Naive thymus-derived CD8-positive, alpha-beta T cell (primary cell): Measurements from ENCODE around the gene KCNK5. TPM values are rescaled to one million over a fixed set of nuclear protein-coding genes. Genes with fewer than 3 reads are reported as not detected.

Experiments
- ATAC-seq, 2 donors: fragments of 150-1000 bp; cut with Tn5 transposase in 1 of 2; sonication (Bioruptor Pico), chemical (Tn5 transposase) in 1 of 2; 1 replicate in 1 of 2; 2 replicates in 1 of 2; pipeline ENCODE4 v1.10.0; 2021; ENCODE audit warnings: mild to moderate bottlenecking in 2 of 2, moderate library complexity in 2 of 2
- POLR2A ChIA-PET: fragments of 350-600 bp; sonication (Branson Sonifier 250); formaldehyde crosslinking; loops from one replicate; lab custom pipeline; 2021; ENCODE audit warnings: antibody characterized with exemption; lab: Charles Lee
- DNase-seq, 10 donors: peaks; one replicate each; pipeline versions ENCODE4 v3.0.0 to v3.0.0-alpha.2; 2020 to 2022
- H3K27ac Mint-ChIP-seq, 10 donors: one replicate each; pipeline ENCODE4 v1.8.0; 2020 to 2022; ENCODE audit warnings: mild to moderate bottlenecking in 10 of 10, mixed read lengths in 10 of 10, moderate library complexity in 4 of 10, inconsistent platforms in 1 of 10
- H3K27me3 Mint-ChIP-seq, 5 donors: one replicate each; pipeline ENCODE4 v1.8.0; 2021 to 2022; ENCODE audit warnings: mixed read lengths in 5 of 5
- H3K36me3 Mint-ChIP-seq, 3 donors: one replicate each; pipeline ENCODE4 v1.8.0; 2020 to 2022; ENCODE audit warnings: mixed read lengths in 3 of 3, mild to moderate bottlenecking in 2 of 3, inconsistent platforms in 1 of 3
- H3K4me1 Mint-ChIP-seq, 4 donors: one replicate each; pipeline ENCODE4 v1.8.0; 2021 to 2022; ENCODE audit warnings: mixed read lengths in 4 of 4
- H3K4me3 Mint-ChIP-seq, 10 donors: one replicate each; pipeline ENCODE4 v1.8.0; 2020 to 2022; ENCODE audit warnings: mild to moderate bottlenecking in 10 of 10, mixed read lengths in 10 of 10, moderate library complexity in 6 of 10, inconsistent platforms in 1 of 10
- H3K9me3 Mint-ChIP-seq, 9 donors: one replicate each; pipeline ENCODE4 v1.8.0; 2020 to 2022; ENCODE audit warnings: mixed read lengths in 9 of 9, mild to moderate bottlenecking in 3 of 9, inconsistent platforms in 1 of 9, moderate library complexity in 1 of 9
- polyA plus RNA-seq, 3 donors: library from polyadenylated mRNA; unstranded; fragments of 300-500 nt; fragmentation: Illumina TruSeq; gene quantifications; one replicate each; pipeline ENCODE4 v1.2.3, GENCODE V29; 2021
- total RNA-seq, 8 experiments: library from RNA in 2 of 8; stranded (reverse) in 2 of 8; gene quantifications; one replicate each; pipeline ENCODE4 v1.2.3 and lab custom pipeline; 2021 to 2026

KCNK5 gene
- total and polyA plus RNA-seq, 5 experiments from 2014 or later = 0.11 to 0.16 TPM; not detected in 3

- ATAC-seq (no peak), DNase-seq (no peak)
- H3K27me3 Mint-ChIP-seq = peaks cover 0 to 6% (median 1%) of the 10 kb centered on the region in 5 donors
- H3K36me3 Mint-ChIP-seq = peaks cover 0 to 4% (median 0%) of the 10 kb centered on the region in 3 donors
- H3K4me3 Mint-ChIP-seq = no peak overlapping the region
- POLR2A ChIA-PET = no interaction called here
- no peak overlapping the region for H3K27ac Mint-ChIP-seq
- peaks cover 0 to 5% (median 4%) of the 10 kb centered on the region in 4 donors for H3K4me1 Mint-ChIP-seq
- H3K9me3 Mint-ChIP-seq = peaks cover 0 to 5% (median 3%) of the 10 kb centered on the region in 9 donors
These were observed 58.9 kb downstream of the KCNK5 start for GRCh38 chr6:39170389-39170788.

GRCh38 chr6:39169448-39170344 lies 59.6 kb downstream of the KCNK5 start:
- H3K27ac Mint-ChIP-seq = peak overlapping the region in 1 of 10 donors; percentile 18
- H3K4me3 Mint-ChIP-seq = no peak overlapping the region
- H3K36me3 Mint-ChIP-seq = peaks cover 0 to 4% (median 0%) of the 10 kb centered on the region in 3 donors
- peaks cover 0 to 10% (median 1%) of the 10 kb centered on the region in 5 donors for H3K27me3 Mint-ChIP-seq
- POLR2A ChIA-PET = no interaction called here
- H3K4me1 Mint-ChIP-seq = peaks cover 0 to 5% (median 4%) of the 10 kb centered on the region in 4 donors
- DNase-seq = no peak
- ATAC-seq = no peak
- H3K9me3 Mint-ChIP-seq = peaks cover 0 to 5% (median under 1%) of the 10 kb centered on the region in 9 donors

- no peak overlapping the region for H3K27ac Mint-ChIP-seq
- ATAC-seq = no peak
These were observed 61.2 kb downstream of the KCNK5 start for GRCh38 chr6:39167866-39168625.

DNA sequence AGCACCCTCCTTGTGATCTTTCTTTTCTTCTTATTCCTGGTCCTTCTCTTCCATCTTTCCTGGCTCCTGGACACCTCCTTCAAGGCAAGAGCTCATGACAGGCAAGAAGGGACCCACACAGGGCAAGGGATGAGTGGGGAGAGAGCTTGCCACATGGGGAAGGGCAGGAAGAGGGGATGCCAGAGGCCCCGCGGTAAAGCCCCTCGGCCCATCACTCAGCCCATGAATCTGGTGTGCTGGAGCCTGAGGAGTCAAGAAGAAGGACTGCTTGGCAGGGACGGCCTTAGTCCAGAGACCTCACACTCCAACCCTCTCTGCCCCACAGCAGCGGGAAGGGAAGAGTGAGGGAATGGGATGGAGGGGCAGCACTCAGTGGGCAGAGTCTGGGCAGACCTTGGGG lies 62.0 kb downstream of the KCNK5 start:
- POLR2A ChIA-PET = no interaction called here
- peaks cover 0 to 4% (median 0%) of the 10 kb centered on the region in 3 donors for H3K36me3 Mint-ChIP-seq
- H3K27ac Mint-ChIP-seq = no peak overlapping the region
- no peak for DNase-seq
- peaks cover 0 to 5% (median 0%) of the 10 kb centered on the region in 9 donors for H3K9me3 Mint-ChIP-seq
- H3K4me1 Mint-ChIP-seq = peaks cover 0 to 5% (median 4%) of the 10 kb centered on the region in 4 donors
- H3K4me3 Mint-ChIP-seq = no peak overlapping the region
- H3K27me3 Mint-ChIP-seq = peaks cover 0 to 11% (median 1%) of the 10 kb centered on the region in 5 donors
- no peak for ATAC-seq

More at GRCh38 chr6:39167866-39168625, 61.2 kb downstream of the KCNK5 start:
- Mint-ChIP-seq H3K4me1 (peaks cover 0 to 5% (median 4%) of the 10 kb centered on the region in 4 donors), H3K36me3 (peaks cover 0 to 4% (median 0%) of the 10 kb centered on the region in 3 donors), H3K4me3 (no peak overlapping the region), H3K27me3 (peaks cover 0 to 11% (median 1%) of the 10 kb centered on the region in 5 donors), H3K9me3 (peaks cover 0 to 5% (median 0%) of the 10 kb centered on the region in 9 donors)
- no peak for DNase-seq
- POLR2A ChIA-PET = no interaction called here

GRCh38 chr6:39166912-39167290 lies 62.4 kb downstream of the KCNK5 start:
- POLR2A ChIA-PET = interaction anchor here (1.1 kb wide), 1 partner anchor 136 kb away, joined by 4 read pairs; no protein-coding TSS in a partner anchor
- peak overlapping the region in 2 of 10 donors; percentile 8 to 22 for H3K4me3 Mint-ChIP-seq

GRCh38 chr6:39166189-39166911 lies 62.9 kb downstream of the KCNK5 start:
- peaks cover 0 to 5% (median 0%) of the 10 kb centered on the region in 9 donors for H3K9me3 Mint-ChIP-seq
- peaks cover 0 to 11% (median 1%) of the 10 kb centered on the region in 5 donors for H3K27me3 Mint-ChIP-seq
- peak; percentile 87 to 92 for ATAC-seq
- DNase-seq = peak; percentile 53 to 88 (median 76)
- H3K27ac Mint-ChIP-seq = peak overlapping the region in 1 of 10 donors; percentile 40
- POLR2A ChIA-PET = interaction anchor here (1.1 kb wide), 1 partner anchor 137 kb away, joined by 4 read pairs; no protein-coding TSS in a partner anchor
- H3K4me3 Mint-ChIP-seq = peak overlapping the region in 2 of 10 donors; percentile 8 to 22
- peaks cover 0 to 2% (median 0%) of the 10 kb centered on the region in 3 donors for H3K36me3 Mint-ChIP-seq
- H3K4me1 Mint-ChIP-seq = peaks cover 0 to 5% (median 4%) of the 10 kb centered on the region in 4 donors

More at GRCh38 chr6:39166912-39167290, 62.4 kb downstream of the KCNK5 start:
- peaks cover 0 to 11% (median 1%) of the 10 kb centered on the region in 5 donors for H3K27me3 Mint-ChIP-seq
- ATAC-seq (no peak), DNase-seq (no peak)
- H3K36me3 Mint-ChIP-seq = peaks cover 0 to 4% (median 0%) of the 10 kb centered on the region in 3 donors
- H3K4me1 Mint-ChIP-seq = peaks cover 0 to 5% (median 4%) of the 10 kb centered on the region in 4 donors
- peaks cover 0 to 5% (median 0%) of the 10 kb centered on the region in 9 donors for H3K9me3 Mint-ChIP-seq
- H3K27ac Mint-ChIP-seq = no peak overlapping the region

- no peak for DNase-seq
- POLR2A ChIA-PET = no interaction called here
- Mint-ChIP-seq H3K9me3 (peaks cover 0 to 6% (median 0%) of the 10 kb centered on the region in 9 donors), H3K27me3 (peaks cover 0 to 2% (median 0%) of the 10 kb centered on the region in 5 donors), H3K36me3 (peaks cover 0 to 9% (median 2%) of the 10 kb centered on the region in 3 donors), H3K4me1 (peaks cover 5 to 12% (median 11%) of the 10 kb centered on the region in 4 donors), H3K4me3 (no peak overlapping the region), H3K27ac (no peak overlapping the region)
- ATAC-seq = no peak
These were observed 71.8 kb downstream of the KCNK5 start for GRCh38 chr6:39157511-39157910.

GRCh38 chr6:39156801-39157200 lies 72.5 kb downstream of the KCNK5 start:
- ATAC-seq = no peak
- Mint-ChIP-seq H3K27ac (no peak overlapping the region), H3K27me3 (peaks cover 0 to 7% (median 0%) of the 10 kb centered on the region in 5 donors), H3K36me3 (peaks cover 0 to 9% (median 2%) of the 10 kb centered on the region in 3 donors), H3K9me3 (peaks cover 0 to 6% (median 0%) of the 10 kb centered on the region in 9 donors), H3K4me1 (peaks cover 5 to 18% (median 17%) of the 10 kb centered on the region in 4 donors), H3K4me3 (no peak overlapping the region)
- POLR2A ChIA-PET = no interaction called here
- DNase-seq = no peak

DNA sequence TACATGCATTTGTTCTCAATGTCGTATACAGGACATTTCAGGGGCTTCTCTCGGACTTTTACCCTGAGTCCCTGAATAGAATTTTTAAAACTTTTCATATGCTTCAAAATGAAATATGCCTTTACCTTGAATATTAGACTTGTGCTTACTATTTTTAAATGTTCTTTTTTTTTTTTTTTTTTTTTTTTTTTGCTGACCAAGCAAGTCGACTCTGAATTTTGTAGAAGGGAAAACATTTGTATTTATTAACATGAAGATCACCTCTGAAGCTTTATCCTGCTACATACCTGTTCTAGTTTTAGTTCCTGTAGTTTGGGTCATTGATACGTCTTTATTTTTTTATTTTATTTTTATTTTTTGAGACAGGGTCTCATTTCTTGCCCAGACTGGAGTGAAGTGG lies 74.6 kb downstream of the KCNK5 start:
- Mint-ChIP-seq H3K4me1 (peaks cover 5 to 24% (median 20%) of the 10 kb centered on the region in 4 donors), H3K27me3 (peaks cover 0 to 20% (median 0%) of the 10 kb centered on the region in 5 donors), H3K36me3 (peaks cover 0 to 4% (median under 1%) of the 10 kb centered on the region in 3 donors), H3K9me3 (peaks cover 0 to 3% (median 0%) of the 10 kb centered on the region in 9 donors), H3K4me3 (no peak overlapping the region), H3K27ac (peak overlapping the region in 4 of 10 donors; percentile 21 to 77 (median 50))
- ATAC-seq (no peak), DNase-seq (no peak)
- POLR2A ChIA-PET = no interaction called here

DNA sequence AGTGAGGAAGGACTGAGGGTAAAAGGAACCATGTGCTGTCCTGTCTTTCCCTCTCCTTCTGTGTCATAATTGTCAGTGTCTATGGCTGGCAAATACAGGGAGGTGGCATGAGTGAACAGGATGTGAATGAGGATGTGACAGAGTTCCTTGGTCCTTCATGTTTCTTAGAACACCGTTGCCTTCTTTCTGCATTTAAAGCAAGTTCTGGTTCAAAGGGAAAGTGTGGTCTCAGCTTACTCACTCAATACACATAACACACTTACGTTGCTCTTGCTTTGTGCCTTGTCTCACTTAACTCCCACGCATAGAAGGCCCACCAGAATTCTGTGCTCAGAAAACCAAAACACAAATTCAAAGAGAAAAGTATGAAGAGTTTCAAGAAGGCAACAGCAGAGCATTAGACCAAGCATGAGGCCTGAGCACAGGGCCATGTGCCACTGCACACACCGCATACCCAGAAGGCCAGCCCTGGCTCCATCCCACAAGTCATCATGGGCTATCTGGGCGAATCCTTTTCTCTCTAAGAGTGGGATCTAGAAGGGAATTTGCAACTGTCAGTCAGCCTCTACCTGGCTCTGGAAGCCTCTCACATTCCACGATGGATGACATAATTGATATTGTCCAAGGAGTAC lies 75.4 kb downstream of the KCNK5 start:
- peaks cover 0 to 24% (median 0%) of the 10 kb centered on the region in 5 donors for H3K27me3 Mint-ChIP-seq
- H3K27ac Mint-ChIP-seq = peak overlapping the region in 9 of 10 donors; percentile 13 to 77 (median 45)
- peaks cover 5 to 24% (median 20%) of the 10 kb centered on the region in 4 donors for H3K4me1 Mint-ChIP-seq
- ATAC-seq = peak in 1 of 2 donors; percentile 91
- POLR2A ChIA-PET = no interaction called here
- peak overlapping the region in 1 of 10 donors; percentile 12 for H3K4me3 Mint-ChIP-seq
- peaks cover 0 to under 1% (median 0%) of the 10 kb centered on the region in 9 donors for H3K9me3 Mint-ChIP-seq
- DNase-seq = peak in 2 of 10 donors; percentile 27 to 34
- H3K36me3 Mint-ChIP-seq = peaks cover 0 to under 1% (median 0%) of the 10 kb centered on the region in 3 donors

DNA sequence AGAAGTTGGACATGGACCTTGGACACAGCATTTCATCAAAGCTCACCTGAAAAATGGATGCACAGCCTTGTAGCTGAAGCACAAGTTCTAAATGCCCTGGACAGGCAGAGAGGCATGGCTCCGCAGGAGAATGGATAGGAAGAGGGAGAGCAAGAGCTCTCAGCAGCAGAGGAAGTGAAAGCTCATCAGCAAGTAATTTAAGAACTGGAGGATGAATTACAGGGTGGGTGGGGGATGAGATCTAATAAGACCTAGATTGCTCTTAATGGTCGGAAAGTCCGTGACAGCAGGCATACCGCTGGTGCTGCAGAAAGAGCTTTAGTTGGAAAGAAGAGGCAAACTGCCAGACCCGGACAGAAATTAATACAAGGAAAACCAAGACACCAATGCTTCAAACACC lies 77.0 kb downstream of the KCNK5 start:
- POLR2A ChIA-PET = no interaction called here
- no peak overlapping the region for H3K27ac Mint-ChIP-seq
- H3K27me3 Mint-ChIP-seq = peaks cover 0 to 24% (median 6%) of the 10 kb centered on the region in 5 donors
- ATAC-seq (no peak), DNase-seq (no peak)
- no peak overlapping the region for H3K4me3 Mint-ChIP-seq
- H3K9me3 Mint-ChIP-seq = no peaks in the 10 kb centered on the region
- H3K4me1 Mint-ChIP-seq = peaks cover 4 to 24% (median 20%) of the 10 kb centered on the region in 4 donors
- H3K36me3 Mint-ChIP-seq = no peaks in the 10 kb centered on the region
